A549 (cell line): ENCODE measurements around the gene SLC2A6.

ENCODE experiments used
- CTCF ChIP-seq: fragments of >200 bp; sonication (Bioruptor Twin); formaldehyde crosslinking; IDR thresholded peaks from 3 replicates; pipeline ENCODE4 v1.5.1; 2016
- EP300 ChIP-seq, 2 experiments: fragments of >200 bp; sonication (Bioruptor Twin); formaldehyde crosslinking; IDR thresholded peaks; 2 replicates in 1 of 2; 3 replicates in 1 of 2; pipeline ENCODE4 v1.6.1; 2016 to 2017
- GATA3 ChIP-seq: IDR thresholded peaks from 2 replicates; pipeline ENCODE4 v1.6.1; 2012; ENCODE audit warnings: borderline replicate concordance
- RARB ChIP-seq: fragments of 250-450 bp; sonication (Bioruptor Pico); IDR thresholded peaks from 2 replicates; pipeline ENCODE4 v1.8.0; 2021; ENCODE audit warnings: mild to moderate bottlenecking, moderate library complexity
- REST ChIP-seq: fragments of 200-600 bp; sonication (generic); IDR thresholded peaks from 2 replicates; pipeline ENCODE4 v1.6.1; 2016; ENCODE audit warnings: antibody characterized with exemption, mild to moderate bottlenecking, moderate library complexity
- RFX5 ChIP-seq: fragments of 450-650 bp; IDR thresholded peaks from 2 replicates; pipeline ENCODE4 v1.7.1; 2014; ENCODE audit warnings: antibody characterized with exemption, mild to moderate bottlenecking, moderate library complexity
- SMC3 ChIP-seq: fragments of >200 bp; sonication (Bioruptor Twin); formaldehyde crosslinking; IDR thresholded peaks from 3 replicates; pipeline ENCODE4 v1.6.1; 2018; ENCODE audit warnings: inconsistent platforms
- ZNF302 ChIP-seq: fragments of 250-450 bp; sonication (Bioruptor Pico); IDR thresholded peaks from 2 replicates; pipeline ENCODE4 v1.9.0; 2021; ENCODE audit warnings: inconsistent platforms, mild to moderate bottlenecking, moderate library complexity

GRCh38 chr9:133441571-133441970, 37.3 kb downstream of the SLC2A6 start:
- TF ChIP-seq CTCF (no peak), ZNF302 (CRISPR knock-in tag) (no peak), RFX5 (no peak), SMC3 (no peak), EP300 (IDR thresholded peaks at IDR 0.05) (no peak), GATA3 (no peak), REST (no peak), RARB (CRISPR knock-in tag) (no peak)
